Activated B cell treated with CpG ODN at 0.5 μM for 24 hours (primary cell): ENCODE data around the gene DMRT2. TPM values are rescaled to one million over a fixed set of nuclear protein-coding genes. Genes with fewer than 3 reads are reported as not detected.
A peak's percentile ranks its signal among the peaks of the same experiment; 100 is the strongest.

Experiments
- ATAC-seq: fragments of 200-7000 bp; cut with Tn5 transposase; one replicate; pipeline ENCODE4 v1.10.0; 2021; ENCODE audit warnings: low read depth, mild to moderate bottlenecking, moderate library complexity
- CTCF ChIA-PET: fragments of 350-600 bp; sonication (Branson Sonifier 250); formaldehyde crosslinking; loops from one replicate; lab custom pipeline; 2021; ENCODE audit warnings: antibody characterized with exemption; lab: Charles Lee
- POLR2A ChIA-PET: fragments of 350-600 bp; sonication (Branson Sonifier 250); formaldehyde crosslinking; loops from one replicate; lab custom pipeline; 2021; ENCODE audit warnings: antibody characterized with exemption; lab: Charles Lee
- DNase-seq: peaks from one replicate; pipeline ENCODE4 v3.0.0; 2022
- H3K27ac Mint-ChIP-seq: one replicate; pipeline ENCODE4 v1.8.0; 2020; ENCODE audit warnings: mixed read lengths
- H3K27me3 Mint-ChIP-seq: one replicate; pipeline ENCODE4 v1.8.0; 2021; ENCODE audit warnings: mixed read lengths
- H3K36me3 Mint-ChIP-seq: one replicate; pipeline ENCODE4 v1.8.0; 2021; ENCODE audit warnings: low read depth, mixed read lengths
- H3K4me1 Mint-ChIP-seq: one replicate; pipeline ENCODE4 v1.8.0; 2021; ENCODE audit warnings: mixed read lengths
- H3K4me3 Mint-ChIP-seq: one replicate; pipeline ENCODE4 v1.8.0; 2020; ENCODE audit warnings: mild to moderate bottlenecking, mixed read lengths
- H3K9me3 Mint-ChIP-seq: one replicate; pipeline ENCODE4 v1.8.0; 2020; ENCODE audit warnings: mixed read lengths
- CTCF ChIP-seq: fragments of 200-600 bp; IDR thresholded peaks from one replicate; pipeline ENCODE4 v1.8.0; 2022; ENCODE audit warnings: antibody characterized with exemption, mild to moderate bottlenecking
- intact Hi-C: fragments of 100-400 bp; cut with micrococcal nuclease; formaldehyde crosslinking; loops from one replicate; pipeline ENCODE4 v1.15.1; 2024
- total RNA-seq: library from RNA; stranded (reverse); gene quantifications from 2 replicates; pipeline ENCODE4 v1.2.3, GENCODE V29; 2022

The DMRT2 gene
- total RNA-seq, result not detected in 2 replicates

- POLR2A ChIA-PET, result no interaction called here
- peaks cover 76% of the 10 kb centered on the region for H3K27me3 Mint-ChIP-seq
- no peak within 1 kb of the TSS for H3K27ac Mint-ChIP-seq
- peaks cover 2% of the 10 kb centered on the region for H3K36me3 Mint-ChIP-seq
- no peak for TF ChIP-seq CTCF
- CTCF ChIA-PET, result no interaction called here
- peaks cover 43% of the 10 kb centered on the region for H3K4me1 Mint-ChIP-seq
- peaks cover 9% of the 10 kb centered on the region for H3K9me3 Mint-ChIP-seq
- DNase-seq, result no peak
- intact Hi-C loops, result no loop called here
- peak within 1 kb of the TSS; percentile 44 for H3K4me3 Mint-ChIP-seq
- peak; percentile 21 for ATAC-seq
Measured at GRCh38 chr9:1050125-1050895, at the start of gene DMRT2. TSS of gene DMRT2 (plus strand) at chr9:1050357. CDS start at chr9:1051614, 1,257 bp downstream.

GRCh38 chr9:1001838-1002237 lies 48.3 kb upstream of the DMRT2 start:
- ChIA-PET CTCF (no interaction called here), POLR2A (no interaction called here)
- Mint-ChIP-seq H3K4me3 (no peak overlapping the region), H3K27me3 (peaks cover 9% of the 10 kb centered on the region), H3K36me3 (no peaks in the 10 kb centered on the region), H3K27ac (no peak overlapping the region), H3K9me3 (no peaks in the 10 kb centered on the region), H3K4me1 (peaks cover 2% of the 10 kb centered on the region)
- TF ChIP-seq CTCF, result no peak
- no peak for ATAC-seq
- intact Hi-C loops, result loop anchor here (10.0 kb wide), 1 partner anchor 617 kb away; no protein-coding TSS in a partner anchor
- no peak for DNase-seq

- intact Hi-C loops, result loop anchor here (10.0 kb wide), 1 partner anchor 618 kb away; no protein-coding TSS in a partner anchor
- H3K9me3 Mint-ChIP-seq, result no peaks in the 10 kb centered on the region
- peaks cover 15% of the 10 kb centered on the region for H3K27me3 Mint-ChIP-seq
- POLR2A ChIA-PET, result no interaction called here
- peaks cover 2% of the 10 kb centered on the region for H3K4me1 Mint-ChIP-seq
- ATAC-seq (no peak), DNase-seq (no peak)
- no peak overlapping the region for H3K4me3 Mint-ChIP-seq
- TF ChIP-seq CTCF, result no peak
- H3K36me3 Mint-ChIP-seq, result no peaks in the 10 kb centered on the region
- no peak overlapping the region for H3K27ac Mint-ChIP-seq
- CTCF ChIA-PET, result no interaction called here
Measured at GRCh38 chr9:1002678-1003077, 47.5 kb upstream of the DMRT2 start.

GRCh38 chr9:1005043-1005667 lies 45.0 kb upstream of the DMRT2 start:
- H3K4me3 Mint-ChIP-seq, result no peak overlapping the region
- no peaks in the 10 kb centered on the region for H3K9me3 Mint-ChIP-seq
- intact Hi-C loops, result loop anchor here (1.0 to 10.0 kb wide), 2 partner anchors 112 to 620 kb away; no protein-coding TSS in a partner anchor
- POLR2A ChIA-PET, result no interaction called here
- CTCF ChIA-PET, result interaction anchor here (1.0 to 2.1 kb wide), 2 partner anchors 106 to 112 kb away, joined by 5 to 13 read pairs; no protein-coding TSS in a partner anchor
- no peak overlapping the region for H3K27ac Mint-ChIP-seq
- ATAC-seq (no peak), DNase-seq (no peak)
- H3K4me1 Mint-ChIP-seq, result no peaks in the 10 kb centered on the region
- H3K27me3 Mint-ChIP-seq, result peaks cover 31% of the 10 kb centered on the region
- TF ChIP-seq CTCF, result no peak
- no peaks in the 10 kb centered on the region for H3K36me3 Mint-ChIP-seq

GRCh38 chr9:1007312-1007711 lies 42.8 kb upstream of the DMRT2 start:
- CTCF ChIA-PET, result interaction anchor here (1.1 kb wide), 1 partner anchor 113 kb away, joined by 5 read pairs; no protein-coding TSS in a partner anchor
- no peaks in the 10 kb centered on the region for H3K36me3 Mint-ChIP-seq
- no peak overlapping the region for H3K27ac Mint-ChIP-seq
- ATAC-seq, result no peak
- H3K9me3 Mint-ChIP-seq, result no peaks in the 10 kb centered on the region
- H3K27me3 Mint-ChIP-seq, result peaks cover 31% of the 10 kb centered on the region
- no peak for TF ChIP-seq CTCF
- intact Hi-C loops, result loop anchor here (10.0 kb wide), 1 partner anchor 623 kb away; no protein-coding TSS in a partner anchor
- H3K4me1 Mint-ChIP-seq, result no peaks in the 10 kb centered on the region
- no peak for DNase-seq
- no peak overlapping the region for H3K4me3 Mint-ChIP-seq
- POLR2A ChIA-PET, result no interaction called here
